ENCODE measurements around the gene MYL12B.

Gene MYL12B

GRCh38 chr18:3235846-3236245 is 26.1 kb upstream of the MYL12B start:
- no peak for DNase-seq (ENCODE audit: low read depth)

GRCh38 chr18:3236470-3236869 is 25.5 kb upstream of the MYL12B start:
- DNase-seq (ENCODE audit: low read depth), result no peak

- DNase-seq (ENCODE audit: low read depth), result no peak
These were observed 23.2 kb upstream of the MYL12B start for GRCh38 chr18:3238742-3239141.

- no peak for DNase-seq (ENCODE audit: low read depth)
These were observed 16.8 kb upstream of the MYL12B start for GRCh38 chr18:3245185-3245564.

- DNase-seq (ENCODE audit: low read depth), result peak; percentile 88
These were observed 15.9 kb upstream of the MYL12B start for GRCh38 chr18:3245853-3246634.

DNA sequence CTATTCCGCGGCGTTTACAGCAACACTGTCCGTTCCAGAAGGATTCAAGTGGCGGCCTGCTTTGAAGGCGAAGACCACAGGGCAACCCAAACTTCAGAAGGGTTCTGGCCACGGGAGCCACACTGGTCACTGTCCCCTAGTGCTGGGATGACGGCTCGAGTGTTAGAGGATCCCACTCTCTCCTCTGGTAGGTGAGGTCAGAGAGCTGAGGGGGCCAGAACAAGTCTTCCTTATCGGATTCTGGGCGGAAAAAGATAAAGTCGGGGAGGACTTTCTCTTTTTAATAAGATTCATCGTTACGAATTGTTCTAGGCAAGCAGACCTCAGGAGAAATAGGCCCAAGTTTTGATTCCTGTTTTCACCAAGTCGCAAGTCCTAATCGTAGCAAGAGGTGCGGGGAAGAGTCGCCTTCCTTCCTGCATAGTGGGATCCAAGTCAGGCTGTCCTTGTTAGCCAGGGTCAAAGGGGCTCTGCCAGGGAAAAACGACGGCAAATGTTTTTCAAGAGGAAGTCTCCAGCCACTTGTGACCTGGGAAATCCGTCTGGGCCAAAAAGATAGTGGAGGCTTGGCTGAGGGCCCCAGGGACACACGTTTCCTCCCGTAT is 15.2 kb upstream of the MYL12B start:
- DNase-seq (ENCODE audit: low read depth), result no peak

GRCh38 chr18:3247240-3248061 is 14.5 kb upstream of the MYL12B start, which contains the start of gene MYL12A:
Gene MYL12A, plus strand, starts transcription at chr18:3247801. Its CDS starts 5,447 bp downstream, at chr18:3253248.
- peak; percentile 99 for DNase-seq (ENCODE audit: low read depth)

DNA sequence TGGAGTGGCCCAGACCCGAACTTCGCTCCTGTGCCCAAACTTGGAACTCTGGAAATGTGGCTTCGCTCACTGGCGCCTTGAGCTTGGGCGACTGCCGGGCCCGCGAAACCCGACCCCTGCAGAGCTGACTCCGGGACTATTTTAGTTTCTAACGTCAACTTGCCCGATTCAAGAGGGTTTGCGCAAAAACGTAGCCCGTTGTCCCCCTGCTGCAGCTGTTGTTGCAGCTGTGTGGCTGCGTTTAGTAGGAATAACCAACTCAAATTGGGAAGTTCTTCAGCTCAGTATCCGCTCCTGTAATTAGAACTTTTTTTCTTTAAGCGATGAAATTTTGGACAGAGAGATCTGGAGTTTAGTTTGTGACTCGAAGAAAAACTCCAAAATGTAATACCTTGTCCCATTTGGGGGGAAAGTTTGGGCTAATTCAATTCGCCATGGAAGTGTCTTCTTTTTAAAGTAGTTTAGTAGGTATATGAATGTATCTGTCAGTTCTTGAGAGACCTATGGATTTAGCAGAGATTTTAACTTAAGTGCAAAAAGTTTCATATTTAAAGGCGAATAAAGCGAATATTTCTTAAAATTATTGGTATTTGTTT is 13.8 kb upstream of the MYL12B start:
- DNase-seq (ENCODE audit: low read depth), result peak; percentile 49

GRCh38 chr18:3248658-3249359 is 13.1 kb upstream of the MYL12B start:
- peak; percentile 75 for DNase-seq (ENCODE audit: low read depth)

DNA sequence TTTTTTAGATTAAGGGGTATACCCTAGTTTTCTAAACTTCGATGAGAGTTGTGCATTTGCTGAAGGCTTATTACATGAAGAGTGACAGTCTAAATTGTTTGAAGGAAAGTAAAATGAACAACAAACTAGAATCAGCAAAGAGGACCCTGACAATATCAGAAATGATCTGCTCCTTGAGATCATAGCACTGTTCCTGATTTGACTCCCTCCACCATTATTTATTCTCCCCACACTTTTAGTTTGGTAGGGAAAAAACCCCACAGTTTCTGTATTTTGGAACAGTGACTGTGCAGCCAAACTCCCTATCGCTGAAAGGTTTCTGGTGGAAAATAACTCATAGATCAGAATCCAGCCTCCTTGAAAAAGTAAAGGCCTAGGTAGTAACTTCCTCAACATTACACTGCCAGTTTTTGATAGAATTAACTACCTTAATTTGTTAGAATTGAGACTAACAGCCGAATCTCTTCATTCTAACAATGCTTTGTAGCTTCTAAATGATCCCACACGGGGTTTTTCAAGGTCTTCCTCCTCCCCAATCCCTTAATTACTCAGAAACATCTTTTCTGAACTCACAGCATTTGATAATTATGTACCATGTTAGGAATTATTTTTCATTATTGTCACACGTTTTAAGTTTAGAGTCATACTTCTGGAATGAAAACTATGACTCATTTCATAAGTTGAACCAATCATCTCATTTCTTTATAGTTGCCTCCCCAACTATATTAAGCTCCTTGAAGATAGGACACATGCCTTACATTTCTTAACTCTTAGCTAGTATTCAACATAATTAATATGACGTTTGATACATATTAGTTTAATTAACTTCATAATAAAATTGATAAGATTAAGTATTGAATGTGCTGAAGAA is 11.5 kb upstream of the MYL12B start:
- DNase-seq (ENCODE audit: low read depth), result peak; percentile 91

DNA sequence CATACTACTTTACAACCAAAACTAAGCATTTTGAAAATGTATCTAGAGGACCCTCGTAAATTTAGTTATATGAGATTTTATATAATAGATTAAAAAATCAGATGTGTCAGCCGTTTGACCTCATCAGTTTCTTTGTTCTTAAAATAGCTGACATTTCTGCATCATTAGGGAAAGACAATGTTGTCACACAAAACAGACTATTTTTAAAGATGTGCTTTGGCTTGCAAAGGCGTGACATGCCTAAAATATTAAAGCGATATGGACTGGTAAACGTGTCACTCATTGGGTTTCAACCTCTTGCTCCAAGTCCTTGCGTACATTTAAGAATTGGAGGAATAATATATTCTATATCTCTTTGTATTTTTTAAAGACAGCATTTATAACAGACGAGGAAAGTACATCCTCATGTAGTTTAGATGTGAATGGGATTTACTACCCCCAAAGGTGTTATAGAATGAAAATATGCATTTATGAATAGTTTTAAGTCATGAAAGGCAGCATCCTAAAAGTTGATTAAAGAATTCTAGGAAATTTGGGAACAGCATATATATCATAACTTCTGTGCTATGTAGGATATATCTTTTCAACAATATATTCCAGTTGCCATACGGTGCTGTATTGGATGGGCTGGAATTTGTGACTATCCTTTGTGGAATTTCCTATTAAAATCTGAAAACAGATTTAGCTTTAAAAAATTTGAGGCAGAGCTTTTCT is 10.5 kb upstream of the MYL12B start:
- peak; percentile 46 for DNase-seq (ENCODE audit: low read depth)

- peak; percentile 88 for DNase-seq (ENCODE audit: low read depth)
These were observed 10.0 kb upstream of the MYL12B start for GRCh38 chr18:3251963-3252277.

DNA sequence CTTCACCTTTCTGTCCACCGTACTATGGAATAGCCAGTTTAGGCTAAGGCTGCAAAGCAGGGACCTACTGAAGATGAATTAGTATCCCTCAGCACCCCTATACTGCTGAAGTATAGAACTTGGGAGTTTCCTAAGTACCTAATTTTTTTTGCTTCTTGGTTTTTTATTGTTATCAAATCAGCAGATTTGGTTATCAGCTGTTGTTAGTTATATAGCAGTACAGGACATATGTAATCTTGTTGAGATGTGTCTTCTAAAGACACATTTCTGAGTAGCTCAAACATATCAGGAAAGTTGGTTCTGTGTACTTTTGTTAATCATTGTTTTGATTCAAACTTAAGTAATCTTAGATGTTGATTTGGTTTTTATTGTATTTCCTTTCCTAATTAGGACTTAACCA is 9.1 kb upstream of the MYL12B start:
- DNase-seq (ENCODE audit: low read depth), result no peak

GRCh38 chr18:3254725-3255124 is 7.2 kb upstream of the MYL12B start:
- DNase-seq (ENCODE audit: low read depth), result no peak

GRCh38 chr18:3255611-3256165 is 6.2 kb upstream of the MYL12B start:
- DNase-seq (ENCODE audit: low read depth), result no peak

GRCh38 chr18:3256693-3257626 is 5.0 kb upstream of the MYL12B start:
- DNase-seq (ENCODE audit: low read depth), result peak; percentile 88

GRCh38 chr18:3257627-3258120 is 4.3 kb upstream of the MYL12B start:
- DNase-seq (ENCODE audit: low read depth), result no peak

- peak; percentile 29 for DNase-seq (ENCODE audit: low read depth)
These were observed 949 bp upstream of the MYL12B start for GRCh38 chr18:3260995-3261372.

Data from EH (cell line).